Hair follicular keratinocyte (primary cell): ENCODE results near the gene FAM78B. TPM values are rescaled to one million over a fixed set of nuclear protein-coding genes. Genes with fewer than 3 reads are reported as not detected.

Experiments used
- total RNA-seq: library from RNA; depleted of rRNA; stranded (reverse); fragments of >200 nt; gene quantifications from 2 replicates; pipeline ENCODE4 v1.2.3, GENCODE V29; 2015

Gene FAM78B
- total RNA-seq = 0.04 TPM in 1 of 2 replicates, not detected in the other

GRCh38 chr1:166166698-166167571 is at the start of gene FAM78B:
Gene FAM78B, minus strand, starts transcription at chr1:166167001. Its CDS starts 753 bp downstream, at chr1:166166248.

